GM12878 (cell line): ENCODE results near the gene OSBPL10. TPM values are rescaled to one million over a fixed set of nuclear protein-coding genes. Genes with fewer than 3 reads are reported as not detected.

Source experiments
- ATAC-seq: fragments of 200-7000 bp; cut with Tn5 transposase; 3 replicates; pipeline ENCODE4 v1.9.1; 2020; ENCODE audit warnings: mild to moderate bottlenecking, moderate library complexity
- BruUV-seq: library from RNA; stranded (reverse); fragments of 400-500 nt; replicated peaks from 2 replicates; lab custom pipeline; 2021; lab: Mats Ljungman, UMichigan
- CTCF ChIA-PET: fragments of 300-600 bp; sonication (Branson Sonifier 250); formaldehyde crosslinking; extraction: SDS; loops from one replicate; lab custom pipeline; 2021; ENCODE audit warnings: inconsistent platforms; lab: Yijun Ruan, JAX
- POLR2A ChIA-PET: fragments of 350-600 bp; formaldehyde crosslinking; extraction: SDS; loops from one replicate; lab custom pipeline; 2021; ENCODE audit warnings: inconsistent platforms; lab: Charles Lee
- RAD21 ChIA-PET: fragments of 300-600 bp; sonication (Branson Sonifier 250); formaldehyde crosslinking; loops from one replicate; lab custom pipeline; 2023; ENCODE audit warnings: antibody characterized with exemption; ENCODE audit not compliant: unreplicated experiment; lab: Charles Lee
- SMC1A ChIA-PET: fragments of 300-600 bp; sonication (Branson Sonifier 250); formaldehyde crosslinking; loops from one replicate; lab custom pipeline; 2023; ENCODE audit not compliant: unreplicated experiment, uncharacterized antibody; lab: Charles Lee
- DNase-seq: peaks from one replicate; pipeline ENCODE4 v3.0.0-alpha.2; 2011; ENCODE audit warnings: low read depth, low spot score
- FAIRE-seq: peaks from 3 replicates; lab custom pipeline; 2011; peaks lifted over from hg19 to GRCh38; lab: Jason Lieb, UNC
- H2AFZ ChIP-seq: 2 replicates; pipeline ENCODE4 v1.6.0; 2011; ENCODE audit warnings: low read depth, low read length, control low read depth; ENCODE audit not compliant: control insufficient read depth
- H3K27ac ChIP-seq: 2 replicates; pipeline ENCODE4 v1.5.1; 2011; ENCODE audit warnings: control low read depth; ENCODE audit not compliant: control insufficient read depth, insufficient read depth
- H3K27me3 ChIP-seq, 2 experiments: replicated peaks in 1 of 2; 2 replicates each; pipeline versions ENCODE4 v1.6.0 to v1.6.1; 2011; ENCODE audit warnings: low read length in 1 of 2; ENCODE audit not compliant: control insufficient read depth in 2 of 2, insufficient read depth in 2 of 2
- H3K36me3 ChIP-seq, 2 experiments: 2 replicates each; pipeline ENCODE4 v1.5.1; 2011; ENCODE audit warnings: low read length in 1 of 2; ENCODE audit not compliant: control insufficient read depth in 2 of 2, insufficient read depth in 2 of 2
- H3K4me1 ChIP-seq: 2 replicates; pipeline ENCODE4 v1.6.1; 2011; ENCODE audit warnings: mild to moderate bottlenecking, low read length, moderate library complexity, mixed read lengths; ENCODE audit not compliant: control insufficient read depth, insufficient read depth
- H3K4me2 ChIP-seq: 2 replicates; pipeline ENCODE4 v1.6.0; 2011; ENCODE audit warnings: control low read depth; ENCODE audit not compliant: control insufficient read depth, insufficient read depth
- H3K4me3 ChIP-seq: fragments of 200-600 bp; sonication (generic); 2 replicates; pipeline ENCODE4 v1.5.1; 2016
- H3K79me2 ChIP-seq: 2 replicates; pipeline ENCODE4 v1.6.0; 2011; ENCODE audit warnings: low read length; ENCODE audit not compliant: control insufficient read depth, insufficient read depth
- H3K9ac ChIP-seq: 2 replicates; pipeline ENCODE4 v1.8.0; 2011; ENCODE audit warnings: low read length, control low read depth, mixed read lengths; ENCODE audit not compliant: control insufficient read depth, insufficient read depth
- H3K9me3 ChIP-seq: replicated peaks from 3 replicates; pipeline ENCODE4 v1.5.1; 2011; ENCODE audit warnings: mild to moderate bottlenecking, low read length; ENCODE audit not compliant: control insufficient read depth, insufficient read depth
- H4K20me1 ChIP-seq: 2 replicates; pipeline ENCODE4 v1.6.0; 2011; ENCODE audit not compliant: control insufficient read depth, insufficient read depth
- NR2C1 ChIP-seq: fragments of 450-650 bp; IDR thresholded peaks from 2 replicates; pipeline ENCODE4 v1.6.1; 2017; ENCODE audit warnings: antibody characterized with exemption, mild to moderate bottlenecking, moderate library complexity
- PAX5 ChIP-seq: IDR thresholded peaks from 2 replicates; pipeline ENCODE4 v1.6.1; 2011; ENCODE audit warnings: low read depth, low read length, borderline replicate concordance
- SP1 ChIP-seq: IDR thresholded peaks from one replicate; pipeline ENCODE4 v1.6.1; 2011; ENCODE audit warnings: low read depth, low read length
- SREBF2 ChIP-seq: IDR thresholded peaks from 2 replicates; pipeline ENCODE4 v1.6.1; 2012; ENCODE audit warnings: mild to moderate bottlenecking, low read length
- WGBS: methylation state at CpG from one replicate; pipeline ENCODE4 v1.1.6; 2016; ENCODE audit warnings: low lambda C conversion rate; ENCODE audit not compliant: insufficient replicate concordance, insufficient coverage; ENCODE audit errors: missing lambda C conversion rate; 5-methylcytosine and 5-hydroxymethylcytosine counted together
- in situ Hi-C: fragments of 300-500 bp; cut with MboI; formaldehyde crosslinking; loops from 9 replicates; pipeline ENCODE4 v1.14.3; 2018; ENCODE audit warnings: mixed read lengths
- intact Hi-C: fragments of 100-400 bp; cut with micrococcal nuclease; formaldehyde crosslinking; loops from one replicate; pipeline ENCODE4 v1.14.2; 2022; ENCODE audit not compliant: unreplicated experiment
- polyA plus RNA-seq, 11 experiments: library from polyadenylated mRNA; depleted of rRNA in 4 of 11; unstranded in 6 of 11; stranded (reverse) in 5 of 11; fragments of >200 nt; fragmentation: Nextera tagmentation in 4 of 11; fragmentation: Illumina TruSeq in 1 of 11; extraction: Ambion mirVana in 4 of 11; extraction: Trizol in 1 of 11; gene quantifications; 1 replicate in 1 of 11; 2 replicates in 10 of 11; pipeline versions ENCODE4 v1.2.1 to v1.2.3, GENCODE V29; 2011 to 2016; ENCODE audit warnings: inconsistent platforms in 2 of 11, missing spikeins in 2 of 11, low read depth in 1 of 11
- total RNA-seq, 4 experiments: library from RNA; depleted of rRNA in 3 of 4; stranded (reverse); fragments of >200 nt in 3 of 4; fragmentation: Illumina TruSeq in 1 of 4; extraction: Trizol in 1 of 4; gene quantifications; 2 replicates each; pipeline versions ENCODE4 v1.2.1 to v1.2.3, GENCODE V29; 2013 to 2021
- TF ChIP-seq, protein P1 (sequence below): IDR thresholded peaks from 2 replicates; pipeline ENCODE4 v1.6.1; 2012; ENCODE audit warnings: improper control_type of control experiment, low read depth, low read length; ENCODE audit not compliant: insufficient replicate concordance
- TF ChIP-seq, protein P2 (sequence below): fragments of 450-650 bp; IDR thresholded peaks from 2 replicates; pipeline ENCODE4 v1.6.1; 2018; ENCODE audit warnings: borderline replicate concordance, mild to moderate bottlenecking; ENCODE audit not compliant: partially characterized antibody
- TF ChIP-seq, protein P3 (sequence below): fragments of 450-650 bp; IDR thresholded peaks from 2 replicates; pipeline ENCODE4 v1.6.1; 2017; ENCODE audit warnings: low read depth, mild to moderate bottlenecking, moderate library complexity

The OSBPL10 gene
- total and polyA plus RNA-seq, 10 of the 15 experiments (the other 5 are each of a cell fraction or from before 2014, with no cell fraction given), result 0.03 to 0.25 (median 0.09) TPM; not detected in 5

DNA sequence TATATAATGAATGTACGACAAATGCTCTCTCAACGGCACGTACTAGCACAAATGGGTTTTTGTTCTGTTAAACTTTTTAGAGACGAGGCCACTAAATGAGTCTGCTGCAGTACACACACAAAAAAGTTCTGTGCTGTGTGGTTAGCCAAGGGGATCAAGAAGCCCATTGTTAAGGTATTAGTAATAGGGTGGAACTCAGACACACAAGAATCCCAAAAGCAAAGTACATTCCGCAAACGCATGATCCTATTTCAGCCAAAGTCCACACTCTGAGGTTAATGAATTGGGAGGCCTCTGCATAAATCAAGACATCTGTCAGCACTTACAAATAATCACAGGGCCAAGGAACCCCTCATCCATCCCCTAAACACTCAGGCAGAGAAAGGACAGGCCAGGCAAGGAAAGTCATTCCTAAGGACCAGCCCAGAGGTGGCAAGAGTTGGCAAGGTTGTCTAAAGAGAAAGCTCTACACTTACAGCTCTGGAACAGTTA is 12.1 kb downstream of the OSBPL10 start:
- no peak overlapping the region for H3K4me3 ChIP-seq
- SMC1A ChIA-PET, result no interaction called here

More for the DNA sequence above, 12.1 kb downstream of the OSBPL10 start:
- H4K20me1 ChIP-seq, result no peaks in the 10 kb centered on the region
- H3K9ac ChIP-seq, result no peak overlapping the region
- ATAC-seq (no peak), DNase-seq (no peak), FAIRE-seq (no peak)
- H3K9me3 ChIP-seq, result no peaks in the 10 kb centered on the region; the same call in 2 of the 3 replicates
- no peaks in the 10 kb centered on the region for H3K79me2 ChIP-seq
- WGBS, result 80% methylated on average over 6 of the region's 6 CpGs
- in situ Hi-C loops (no loop called here), intact Hi-C loops (no loop called here)
- no peak overlapping the region for H2AFZ ChIP-seq
- no peaks in the 10 kb centered on the region for H3K27me3 ChIP-seq
- H3K36me3 ChIP-seq, result no peaks in the 10 kb centered on the region
- CTCF ChIA-PET, result no interaction called here
- TF ChIP-seq SP1, result no peak
- TF ChIP-seq, protein P1, sequence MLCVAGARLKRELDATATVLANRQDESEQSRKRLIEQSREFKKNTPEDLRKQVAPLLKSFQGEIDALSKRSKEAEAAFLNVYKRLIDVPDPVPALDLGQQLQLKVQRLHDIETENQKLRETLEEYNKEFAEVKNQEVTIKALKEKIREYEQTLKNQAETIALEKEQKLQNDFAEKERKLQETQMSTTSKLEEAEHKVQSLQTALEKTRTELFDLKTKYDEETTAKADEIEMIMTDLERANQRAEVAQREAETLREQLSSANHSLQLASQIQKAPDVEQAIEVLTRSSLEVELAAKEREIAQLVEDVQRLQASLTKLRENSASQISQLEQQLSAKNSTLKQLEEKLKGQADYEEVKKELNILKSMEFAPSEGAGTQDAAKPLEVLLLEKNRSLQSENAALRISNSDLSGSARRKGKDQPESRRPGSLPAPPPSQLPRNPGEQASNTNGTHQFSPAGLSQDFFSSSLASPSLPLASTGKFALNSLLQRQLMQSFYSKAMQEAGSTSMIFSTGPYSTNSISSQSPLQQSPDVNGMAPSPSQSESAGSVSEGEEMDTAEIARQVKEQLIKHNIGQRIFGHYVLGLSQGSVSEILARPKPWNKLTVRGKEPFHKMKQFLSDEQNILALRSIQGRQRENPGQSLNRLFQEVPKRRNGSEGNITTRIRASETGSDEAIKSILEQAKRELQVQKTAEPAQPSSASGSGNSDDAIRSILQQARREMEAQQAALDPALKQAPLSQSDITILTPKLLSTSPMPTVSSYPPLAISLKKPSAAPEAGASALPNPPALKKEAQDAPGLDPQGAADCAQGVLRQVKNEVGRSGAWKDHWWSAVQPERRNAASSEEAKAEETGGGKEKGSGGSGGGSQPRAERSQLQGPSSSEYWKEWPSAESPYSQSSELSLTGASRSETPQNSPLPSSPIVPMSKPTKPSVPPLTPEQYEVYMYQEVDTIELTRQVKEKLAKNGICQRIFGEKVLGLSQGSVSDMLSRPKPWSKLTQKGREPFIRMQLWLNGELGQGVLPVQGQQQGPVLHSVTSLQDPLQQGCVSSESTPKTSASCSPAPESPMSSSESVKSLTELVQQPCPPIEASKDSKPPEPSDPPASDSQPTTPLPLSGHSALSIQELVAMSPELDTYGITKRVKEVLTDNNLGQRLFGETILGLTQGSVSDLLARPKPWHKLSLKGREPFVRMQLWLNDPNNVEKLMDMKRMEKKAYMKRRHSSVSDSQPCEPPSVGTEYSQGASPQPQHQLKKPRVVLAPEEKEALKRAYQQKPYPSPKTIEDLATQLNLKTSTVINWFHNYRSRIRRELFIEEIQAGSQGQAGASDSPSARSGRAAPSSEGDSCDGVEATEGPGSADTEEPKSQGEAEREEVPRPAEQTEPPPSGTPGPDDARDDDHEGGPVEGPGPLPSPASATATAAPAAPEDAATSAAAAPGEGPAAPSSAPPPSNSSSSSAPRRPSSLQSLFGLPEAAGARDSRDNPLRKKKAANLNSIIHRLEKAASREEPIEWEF, result no peak
- TF ChIP-seq, protein P2, sequence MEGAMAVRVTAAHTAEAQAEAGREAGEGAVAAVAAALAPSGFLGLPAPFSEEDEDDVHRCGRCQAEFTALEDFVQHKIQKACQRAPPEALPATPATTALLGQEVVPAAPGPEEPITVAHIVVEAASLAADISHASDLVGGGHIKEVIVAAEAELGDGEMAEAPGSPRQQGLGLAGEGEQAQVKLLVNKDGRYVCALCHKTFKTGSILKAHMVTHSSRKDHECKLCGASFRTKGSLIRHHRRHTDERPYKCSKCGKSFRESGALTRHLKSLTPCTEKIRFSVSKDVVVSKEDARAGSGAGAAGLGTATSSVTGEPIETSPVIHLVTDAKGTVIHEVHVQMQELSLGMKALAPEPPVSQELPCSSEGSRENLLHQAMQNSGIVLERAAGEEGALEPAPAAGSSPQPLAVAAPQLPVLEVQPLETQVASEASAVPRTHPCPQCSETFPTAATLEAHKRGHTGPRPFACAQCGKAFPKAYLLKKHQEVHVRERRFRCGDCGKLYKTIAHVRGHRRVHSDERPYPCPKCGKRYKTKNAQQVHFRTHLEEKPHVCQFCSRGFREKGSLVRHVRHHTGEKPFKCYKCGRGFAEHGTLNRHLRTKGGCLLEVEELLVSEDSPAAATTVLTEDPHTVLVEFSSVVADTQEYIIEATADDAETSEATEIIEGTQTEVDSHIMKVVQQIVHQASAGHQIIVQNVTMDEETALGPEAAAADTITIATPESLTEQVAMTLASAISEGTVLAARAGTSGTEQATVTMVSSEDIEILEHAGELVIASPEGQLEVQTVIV, result no peak
- TF ChIP-seq, protein P3, sequence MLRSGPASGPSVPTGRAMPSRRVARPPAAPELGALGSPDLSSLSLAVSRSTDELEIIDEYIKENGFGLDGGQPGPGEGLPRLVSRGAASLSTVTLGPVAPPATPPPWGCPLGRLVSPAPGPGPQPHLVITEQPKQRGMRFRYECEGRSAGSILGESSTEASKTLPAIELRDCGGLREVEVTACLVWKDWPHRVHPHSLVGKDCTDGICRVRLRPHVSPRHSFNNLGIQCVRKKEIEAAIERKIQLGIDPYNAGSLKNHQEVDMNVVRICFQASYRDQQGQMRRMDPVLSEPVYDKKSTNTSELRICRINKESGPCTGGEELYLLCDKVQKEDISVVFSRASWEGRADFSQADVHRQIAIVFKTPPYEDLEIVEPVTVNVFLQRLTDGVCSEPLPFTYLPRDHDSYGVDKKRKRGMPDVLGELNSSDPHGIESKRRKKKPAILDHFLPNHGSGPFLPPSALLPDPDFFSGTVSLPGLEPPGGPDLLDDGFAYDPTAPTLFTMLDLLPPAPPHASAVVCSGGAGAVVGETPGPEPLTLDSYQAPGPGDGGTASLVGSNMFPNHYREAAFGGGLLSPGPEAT, result no peak
- TF ChIP-seq PAX5, result no peak
- TF ChIP-seq NR2C1, result no peak
- no peak for TF ChIP-seq SREBF2
- POLR2A ChIA-PET, result no interaction called here
- H3K27ac ChIP-seq, result no peak overlapping the region
- H3K4me1 ChIP-seq, result no peaks in the 10 kb centered on the region; the same call in 1 of the 2 replicates
- no TSS peak for BruUV-seq
- RAD21 ChIA-PET, result no interaction called here
- no peak overlapping the region for H3K4me2 ChIP-seq
